ENCODE measurements around the gene PCDHGC3.
A peak's percentile ranks its signal among the peaks of the same experiment; 100 is the strongest.

DNA sequence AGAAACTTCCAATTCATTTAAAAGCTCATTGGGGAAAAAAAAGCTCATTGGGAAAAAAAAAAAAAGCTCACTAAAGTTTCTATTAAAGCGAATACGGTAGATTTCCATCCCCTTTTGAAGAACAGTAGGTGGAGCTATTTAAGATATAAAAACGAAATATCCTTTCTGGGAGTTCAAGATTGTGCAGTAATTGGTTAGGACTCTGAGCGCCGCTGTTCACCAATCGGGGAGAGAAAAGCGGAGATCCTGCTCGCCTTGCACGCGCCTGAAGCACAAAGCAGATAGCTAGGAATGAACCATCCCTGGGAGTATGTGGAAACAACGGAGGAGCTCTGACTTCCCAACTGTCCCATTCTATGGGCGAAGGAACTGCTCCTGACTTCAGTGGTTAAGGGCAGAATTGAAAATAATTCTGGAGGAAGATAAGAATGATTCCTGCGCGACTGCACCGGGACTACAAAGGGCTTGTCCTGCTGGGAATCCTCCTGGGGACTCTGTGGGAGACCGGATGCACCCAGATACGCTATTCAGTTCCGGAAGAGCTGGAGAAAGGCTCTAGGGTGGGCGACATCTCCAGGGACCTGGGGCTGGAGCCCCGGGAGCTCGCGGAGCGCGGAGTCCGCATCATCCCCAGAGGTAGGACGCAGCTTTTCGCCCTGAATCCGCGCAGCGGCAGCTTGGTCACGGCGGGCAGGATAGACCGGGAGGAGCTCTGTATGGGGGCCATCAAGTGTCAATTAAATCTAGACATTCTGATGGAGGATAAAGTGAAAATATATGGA, 45.2 kb upstream of the PCDHGC3 start, which contains the start of gene PCDHGA12:
- TF ChIP-seq, protein P1, sequence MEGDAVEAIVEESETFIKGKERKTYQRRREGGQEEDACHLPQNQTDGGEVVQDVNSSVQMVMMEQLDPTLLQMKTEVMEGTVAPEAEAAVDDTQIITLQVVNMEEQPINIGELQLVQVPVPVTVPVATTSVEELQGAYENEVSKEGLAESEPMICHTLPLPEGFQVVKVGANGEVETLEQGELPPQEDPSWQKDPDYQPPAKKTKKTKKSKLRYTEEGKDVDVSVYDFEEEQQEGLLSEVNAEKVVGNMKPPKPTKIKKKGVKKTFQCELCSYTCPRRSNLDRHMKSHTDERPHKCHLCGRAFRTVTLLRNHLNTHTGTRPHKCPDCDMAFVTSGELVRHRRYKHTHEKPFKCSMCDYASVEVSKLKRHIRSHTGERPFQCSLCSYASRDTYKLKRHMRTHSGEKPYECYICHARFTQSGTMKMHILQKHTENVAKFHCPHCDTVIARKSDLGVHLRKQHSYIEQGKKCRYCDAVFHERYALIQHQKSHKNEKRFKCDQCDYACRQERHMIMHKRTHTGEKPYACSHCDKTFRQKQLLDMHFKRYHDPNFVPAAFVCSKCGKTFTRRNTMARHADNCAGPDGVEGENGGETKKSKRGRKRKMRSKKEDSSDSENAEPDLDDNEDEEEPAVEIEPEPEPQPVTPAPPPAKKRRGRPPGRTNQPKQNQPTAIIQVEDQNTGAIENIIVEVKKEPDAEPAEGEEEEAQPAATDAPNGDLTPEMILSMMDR (IDR thresholded peaks at IDR 0.05), result peak in 1 of 4 experiments; percentile 18
- TF ChIP-seq POLR2A (IDR thresholded peaks at IDR 0.05), result no peak

Data from sigmoid colon (tissue), 3 donors.